Right atrium auricular region (tissue), 2 donors: ENCODE results near the gene LGI4. TPM values are rescaled to one million over a fixed set of nuclear protein-coding genes. Genes with fewer than 3 reads are reported as not detected.

Experiments used
- DNase-seq: peaks from one replicate; pipeline ENCODE4 v3.0.0-alpha.2; 2019; ENCODE audit warnings: low spot score
- H3K27ac ChIP-seq, 2 donors: fragments of 200-600 bp; sonication (generic); 1 replicate in 1 of 2; 2 replicates in 1 of 2; pipeline ENCODE4 v1.5.1; 2016 to 2019
- H3K27me3 ChIP-seq, 2 donors: fragments of 200-600 bp; sonication (generic); one replicate each; pipeline versions ENCODE4 v1.5.1 to v1.6.0; 2017 to 2019
- H3K36me3 ChIP-seq: fragments of 200-600 bp; sonication (generic); one replicate; pipeline ENCODE4 v1.5.1; 2016
- H3K4me1 ChIP-seq, 2 donors: fragments of 200-600 bp; sonication (generic); one replicate each; pipeline versions ENCODE4 v1.5.1 to v1.6.0; 2017 to 2019
- H3K4me3 ChIP-seq, 2 donors: fragments of 200-600 bp; sonication (generic); 1 replicate in 1 of 2; 2 replicates in 1 of 2; pipeline ENCODE4 v1.5.1; 2017 to 2019; ENCODE audit warnings: mild to moderate bottlenecking in 1 of 2, moderate library complexity in 1 of 2
- H3K9me3 ChIP-seq, 2 donors: fragments of 200-600 bp; sonication (generic); one replicate each; pipeline ENCODE4 v1.5.1; 2019
- total RNA-seq, 2 donors: library from RNA; depleted of rRNA; stranded (reverse); fragments of >200 nt; gene quantifications; one replicate each; pipeline ENCODE4 v1.1.0, GENCODE V29; 2016
- TF ChIP-seq, protein P1 (sequence below), 2 donors: fragments of 200-600 bp; sonication (generic); IDR thresholded peaks; one replicate each; pipeline ENCODE4 v1.5.1; 2019; ENCODE audit warnings: antibody characterized with exemption in 2 of 2

The LGI4 gene
- total RNA-seq, 2 donors from 2014 or later: 10.9 to 42.5 TPM

DNA sequence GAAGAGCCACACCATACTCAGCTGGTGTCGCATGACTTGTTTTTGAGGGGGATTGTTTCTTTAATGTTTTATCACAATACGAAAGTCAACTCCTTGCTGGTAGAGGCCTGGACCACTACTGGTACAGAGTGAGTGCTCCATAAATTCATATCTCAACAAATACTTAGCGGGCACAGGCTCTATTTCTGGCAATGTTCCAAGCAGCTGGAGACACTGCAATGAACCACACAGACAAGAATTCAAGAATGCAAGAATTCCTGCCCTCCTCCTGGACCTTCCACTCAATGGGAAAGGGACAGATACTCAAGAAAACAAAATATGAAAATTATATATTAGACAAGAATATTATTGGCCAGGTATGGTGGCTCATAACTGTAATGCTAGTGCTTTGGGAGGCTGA lies 14.6 kb upstream of the LGI4 start:
- TF ChIP-seq, protein P1, sequence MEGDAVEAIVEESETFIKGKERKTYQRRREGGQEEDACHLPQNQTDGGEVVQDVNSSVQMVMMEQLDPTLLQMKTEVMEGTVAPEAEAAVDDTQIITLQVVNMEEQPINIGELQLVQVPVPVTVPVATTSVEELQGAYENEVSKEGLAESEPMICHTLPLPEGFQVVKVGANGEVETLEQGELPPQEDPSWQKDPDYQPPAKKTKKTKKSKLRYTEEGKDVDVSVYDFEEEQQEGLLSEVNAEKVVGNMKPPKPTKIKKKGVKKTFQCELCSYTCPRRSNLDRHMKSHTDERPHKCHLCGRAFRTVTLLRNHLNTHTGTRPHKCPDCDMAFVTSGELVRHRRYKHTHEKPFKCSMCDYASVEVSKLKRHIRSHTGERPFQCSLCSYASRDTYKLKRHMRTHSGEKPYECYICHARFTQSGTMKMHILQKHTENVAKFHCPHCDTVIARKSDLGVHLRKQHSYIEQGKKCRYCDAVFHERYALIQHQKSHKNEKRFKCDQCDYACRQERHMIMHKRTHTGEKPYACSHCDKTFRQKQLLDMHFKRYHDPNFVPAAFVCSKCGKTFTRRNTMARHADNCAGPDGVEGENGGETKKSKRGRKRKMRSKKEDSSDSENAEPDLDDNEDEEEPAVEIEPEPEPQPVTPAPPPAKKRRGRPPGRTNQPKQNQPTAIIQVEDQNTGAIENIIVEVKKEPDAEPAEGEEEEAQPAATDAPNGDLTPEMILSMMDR (IDR thresholded peaks at IDR 0.05): no peak
- H3K4me3 ChIP-seq: no peak overlapping the region
- H3K4me1 ChIP-seq: peaks cover 0 to 16% of the 10 kb centered on the region in 2 donors
- H3K27ac ChIP-seq: no peak overlapping the region
- no peak for DNase-seq
- peaks cover 0 to 7% of the 10 kb centered on the region in 2 donors for H3K27me3 ChIP-seq
- H3K9me3 ChIP-seq: no peaks in the 10 kb centered on the region
- H3K36me3 ChIP-seq: no peaks in the 10 kb centered on the region

DNA sequence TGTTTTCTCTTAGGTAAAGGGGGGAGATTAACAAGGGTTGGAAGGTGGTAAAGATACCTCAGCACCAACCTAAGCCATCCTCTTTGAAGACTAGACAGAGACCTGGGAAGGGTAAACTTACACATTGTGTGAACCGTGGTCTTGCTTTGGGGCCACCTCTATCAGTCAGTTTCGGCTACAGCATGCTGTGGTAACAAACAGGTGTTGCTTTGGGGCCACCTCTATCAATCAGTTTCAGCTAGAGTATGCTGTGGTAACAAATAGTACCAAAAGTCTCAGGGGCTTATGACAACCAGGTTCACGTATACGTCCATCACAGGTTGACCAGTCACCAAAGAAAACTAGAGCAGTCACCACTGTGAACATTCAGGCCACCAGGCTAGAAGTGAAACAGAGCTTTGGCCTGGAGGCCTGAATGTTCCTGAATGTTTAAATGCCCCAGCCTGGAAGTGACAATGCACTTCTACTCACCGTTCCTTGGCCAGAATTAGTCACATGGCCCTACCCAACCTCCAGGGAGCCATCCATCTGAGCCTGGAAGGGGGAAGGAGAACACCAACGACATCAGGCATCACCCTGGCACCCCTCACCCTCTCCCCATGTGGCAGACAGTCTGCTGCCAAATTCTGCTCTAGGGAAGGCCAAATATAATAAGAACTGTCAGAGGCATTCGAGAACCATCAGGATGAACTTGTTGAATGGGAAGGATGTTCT lies 12.0 kb upstream of the LGI4 start:
- Histone ChIP-seq H3K27me3 (no peaks in the 10 kb centered on the region), H3K4me1 (peaks cover 0 to 24% of the 10 kb centered on the region in 2 donors), H3K27ac (no peak overlapping the region), H3K36me3 (no peaks in the 10 kb centered on the region), H3K4me3 (no peak overlapping the region), H3K9me3 (no peaks in the 10 kb centered on the region)
- DNase-seq: no peak
- TF ChIP-seq, protein P1 (IDR thresholded peaks at IDR 0.05): no peak

DNA sequence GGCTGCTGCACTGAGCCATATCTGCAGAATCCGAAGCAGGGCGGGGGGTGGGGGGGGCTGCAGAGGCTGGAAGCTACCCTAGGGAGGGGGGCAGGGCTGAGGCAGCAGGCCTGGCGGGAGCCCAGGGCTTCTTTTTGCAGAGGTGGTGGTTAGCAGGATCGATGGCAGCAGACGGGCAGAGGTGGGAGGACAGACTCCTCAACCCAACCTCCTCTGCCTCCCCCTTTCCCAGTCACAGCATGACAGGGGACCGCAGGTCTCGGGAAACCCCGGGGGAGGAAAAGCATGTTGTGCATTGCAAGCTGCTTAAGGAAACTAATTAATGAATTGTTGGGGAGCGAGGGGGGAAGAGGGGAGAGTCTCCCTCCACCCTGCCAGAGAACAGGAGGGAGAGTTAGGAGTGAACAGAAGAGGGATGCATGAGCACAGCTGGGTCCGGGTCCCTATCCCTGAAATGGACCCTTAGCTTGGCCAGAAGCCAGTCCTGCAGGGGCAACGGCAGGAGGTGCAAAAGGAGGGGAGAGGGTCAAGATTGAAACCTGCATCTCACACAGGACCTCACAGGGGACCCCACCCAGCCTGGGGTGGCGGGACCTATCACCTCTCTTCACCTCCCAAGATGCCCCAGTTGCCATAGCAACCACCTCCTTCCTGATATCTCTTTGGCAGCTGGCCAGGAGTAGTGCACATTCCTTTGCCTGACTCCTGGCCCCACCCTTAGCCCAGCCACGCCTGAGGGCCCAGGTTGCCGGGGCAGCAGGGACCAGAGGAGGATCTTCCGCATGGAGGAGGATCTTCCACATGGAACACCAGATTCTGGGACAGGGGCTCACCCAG lies 10.0 kb upstream of the LGI4 start:
- no peaks in the 10 kb centered on the region for H3K9me3 ChIP-seq
- no peak overlapping the region for H3K27ac ChIP-seq
- no peak for DNase-seq
- H3K4me1 ChIP-seq: peaks cover 0 to 42% of the 10 kb centered on the region in 2 donors
- no peaks in the 10 kb centered on the region for H3K27me3 ChIP-seq
- no peaks in the 10 kb centered on the region for H3K36me3 ChIP-seq
- no peak overlapping the region for H3K4me3 ChIP-seq
- TF ChIP-seq, protein P1 (IDR thresholded peaks at IDR 0.05): no peak

DNA sequence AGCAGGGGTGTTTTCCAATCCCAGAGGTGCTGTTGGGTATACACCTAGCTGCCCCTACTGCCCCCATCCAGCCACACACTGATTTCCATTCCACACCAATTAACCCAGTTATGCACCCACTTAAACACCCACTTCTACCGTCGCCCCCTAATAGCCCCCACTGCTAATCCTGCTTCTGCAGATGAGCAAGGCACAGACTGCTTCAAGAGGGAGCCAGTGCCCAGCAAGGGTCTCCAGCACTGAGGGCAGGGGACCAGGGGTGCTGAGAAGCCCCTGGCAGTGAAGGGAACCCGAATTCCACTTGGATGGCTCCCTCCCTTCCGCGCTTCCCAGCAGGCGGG lies 9.4 kb upstream of the LGI4 start:
- peaks cover 0 to 48% of the 10 kb centered on the region in 2 donors for H3K4me1 ChIP-seq
- no peaks in the 10 kb centered on the region for H3K27me3 ChIP-seq
- no peak for DNase-seq
- no peaks in the 10 kb centered on the region for H3K36me3 ChIP-seq
- H3K4me3 ChIP-seq: no peak overlapping the region
- no peak overlapping the region for H3K27ac ChIP-seq
- TF ChIP-seq, protein P1 (IDR thresholded peaks at IDR 0.05): no peak
- no peaks in the 10 kb centered on the region for H3K9me3 ChIP-seq

DNA sequence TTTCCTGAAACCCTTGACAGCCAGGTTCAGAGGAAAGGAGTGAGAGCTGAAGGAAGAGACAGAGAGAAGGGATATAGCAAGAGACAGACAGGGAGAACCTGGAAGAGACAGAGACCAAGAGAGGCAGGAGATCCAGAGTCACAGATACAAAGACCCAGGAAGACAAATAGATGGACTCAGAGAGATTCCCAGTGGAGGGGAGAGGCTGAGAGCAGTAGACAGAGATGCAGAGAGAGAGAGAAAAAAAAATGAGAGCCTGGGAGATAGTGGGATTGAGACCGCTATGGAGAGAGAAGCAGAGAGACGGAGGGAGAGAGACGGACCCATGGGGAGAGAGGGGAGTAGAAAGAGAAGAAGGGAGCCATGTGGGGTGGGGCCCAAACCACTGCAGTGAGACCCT lies 9.0 kb upstream of the LGI4 start:
- DNase-seq: no peak
- TF ChIP-seq, protein P1 (IDR thresholded peaks at IDR 0.05): no peak
- no peaks in the 10 kb centered on the region for H3K27me3 ChIP-seq
- peaks cover 0 to 52% of the 10 kb centered on the region in 2 donors for H3K4me1 ChIP-seq
- H3K36me3 ChIP-seq: no peaks in the 10 kb centered on the region
- H3K9me3 ChIP-seq: no peaks in the 10 kb centered on the region
- no peak overlapping the region for H3K27ac ChIP-seq
- no peak overlapping the region for H3K4me3 ChIP-seq
